HCT116 (cell line): ENCODE data around the gene TMC1. TPM values are rescaled to one million over a fixed set of nuclear protein-coding genes. Genes with fewer than 3 reads are reported as not detected.

Experiments used
- ATAC-seq: fragments of 200-7000 bp; cut with Tn5 transposase; 2 replicates; pipeline ENCODE4 v1.9.1; 2020; ENCODE audit warnings: mild to moderate bottlenecking, moderate library complexity
- BruUV-seq: library from RNA; stranded (reverse); fragments of 400-500 nt; replicated peaks from 2 replicates; lab custom pipeline; 2021; lab: Mats Ljungman, UMichigan
- CTCF ChIA-PET: fragments of 300-600 bp; sonication (Branson Sonifier 250); formaldehyde crosslinking; loops from one replicate; lab custom pipeline; 2021; ENCODE audit warnings: antibody characterized with exemption; lab: Charles Lee
- POLR2A ChIA-PET: fragments of 300-600, 350-600 bp; sonication (Branson Sonifier 250); formaldehyde crosslinking; loops from one replicate; lab custom pipeline; 2021; ENCODE audit warnings: antibody characterized with exemption; lab: Charles Lee
- RAD21 ChIA-PET, 2 experiments: fragments of 300-600 bp; sonication (Branson Sonifier 250); formaldehyde crosslinking; loops; one replicate each; lab custom pipeline; 2023; ENCODE audit warnings: low total read pairs in 2 of 2; ENCODE audit not compliant: uncharacterized antibody in 2 of 2, unreplicated experiment in 2 of 2, low non-redundant PET in 1 of 2; lab: Charles Lee
- DNase-seq: peaks from one replicate; pipeline ENCODE4 v3.0.0-alpha.2; 2010; ENCODE audit warnings: low read depth, low spot score
- H2AFZ ChIP-seq: fragments of 200-600 bp; shearing (Covaris generic), sonication (generic); 2 replicates; pipeline ENCODE4 v1.6.1; 2017; ENCODE audit warnings: low read depth, mixed run types, mixed read lengths, antibody characterized with exemption, low read length; ENCODE audit not compliant: poor library complexity, severe bottlenecking
- H3K27ac ChIP-seq: 2 replicates; pipeline ENCODE4 v1.5.1; 2012; ENCODE audit warnings: low read depth, low read length
- H3K27me3 ChIP-seq: fragments of 200-600 bp; sonication (generic); 2 replicates; pipeline ENCODE4 v1.6.1; 2016; ENCODE audit warnings: mixed run types, low read length, mixed read lengths; ENCODE audit not compliant: insufficient read depth
- H3K36me3 ChIP-seq, 2 experiments: fragments of 200-500 bp in 1 of 2; fragments of 200-600 bp in 1 of 2; sonication (Bioruptor generic) in 1 of 2; sonication (generic) in 1 of 2; 2 replicates each; pipeline versions ENCODE4 v1.5.1 to v1.6.1; 2014 to 2016; ENCODE audit warnings: low read length in 2 of 2, inconsistent platforms in 1 of 2, mixed read lengths in 1 of 2, mixed run types in 1 of 2; ENCODE audit not compliant: insufficient read depth in 2 of 2, control insufficient read depth in 1 of 2
- H3K4me1 ChIP-seq, 2 experiments: fragments of 200-600 bp in 1 of 2; sonication (generic) in 1 of 2; 2 replicates each; pipeline versions ENCODE4 v1.5.1 to v1.6.1; 2012 to 2017; ENCODE audit warnings: low read length in 2 of 2, inconsistent platforms in 1 of 2, mild to moderate bottlenecking in 1 of 2, mixed read lengths in 1 of 2, mixed run types in 1 of 2, moderate library complexity in 1 of 2; ENCODE audit not compliant: insufficient read depth in 2 of 2, control insufficient read depth in 1 of 2
- H3K4me2 ChIP-seq: fragments of 200-600 bp; sonication (generic); 2 replicates; pipeline ENCODE4 v1.6.1; 2017; ENCODE audit warnings: mixed run types, low read length, mixed read lengths
- H3K4me3 ChIP-seq, 2 experiments: fragments of 200-600 bp in 1 of 2; sonication (generic) in 1 of 2; replicated peaks in 1 of 2; 2 replicates each; pipeline ENCODE4 v1.5.1; 2011 to 2016; ENCODE audit warnings: low read length in 2 of 2, control low read depth in 1 of 2, low read depth in 1 of 2, mild to moderate bottlenecking in 1 of 2, mixed read lengths in 1 of 2, mixed run types in 1 of 2
- H3K79me2 ChIP-seq: fragments of 200-600 bp; sonication (generic); 2 replicates; pipeline ENCODE4 v1.6.1; 2017; ENCODE audit warnings: mild to moderate bottlenecking, mixed run types, low read length, moderate library complexity, mixed read lengths; ENCODE audit not compliant: insufficient read depth
- H3K9ac ChIP-seq: fragments of 200-600 bp; sonication (generic); 2 replicates; pipeline ENCODE4 v1.6.1; 2016; ENCODE audit warnings: low read length, mixed read lengths
- H3K9me2 ChIP-seq: fragments of 200-600 bp; sonication (generic), shearing (Covaris generic); 2 replicates; pipeline ENCODE4 v1.6.1; 2017; ENCODE audit warnings: mixed run types, mild to moderate bottlenecking, moderate library complexity; ENCODE audit not compliant: insufficient read depth
- H3K9me3 ChIP-seq, 2 experiments: fragments of 200-500 bp in 1 of 2; fragments of 200-600 bp in 1 of 2; sonication (Bioruptor generic) in 1 of 2; sonication (generic) in 1 of 2; 2 replicates each; pipeline ENCODE4 v1.6.1; 2014 to 2017; ENCODE audit warnings: low read length in 2 of 2, mixed read lengths in 2 of 2, inconsistent platforms in 1 of 2, low read depth in 1 of 2, mild to moderate bottlenecking in 1 of 2, mixed run types in 1 of 2, moderate library complexity in 1 of 2; ENCODE audit not compliant: control insufficient read depth in 1 of 2, insufficient read depth in 1 of 2
- H4K20me1 ChIP-seq: fragments of 200-600 bp; sonication (generic), shearing (Covaris generic); 2 replicates; pipeline ENCODE4 v1.6.1; 2017; ENCODE audit warnings: mixed run types, mild to moderate bottlenecking, moderate library complexity; ENCODE audit not compliant: insufficient read depth
- CEBPB ChIP-seq: IDR thresholded peaks from 2 replicates; pipeline ENCODE4 v1.6.1; 2012; ENCODE audit warnings: low read depth
- CTCF ChIP-seq, 3 experiments: fragments of 200-600 bp in 1 of 3; sonication (generic) in 1 of 3; IDR thresholded peaks in 2 of 3; conservative IDR thresholded peaks in 1 of 3; 2 replicates each; pipeline ENCODE4 v1.5.1; 2012 to 2017; ENCODE audit warnings: low read depth in 2 of 3, low read length in 2 of 3, antibody characterized with exemption in 1 of 3, borderline replicate concordance in 1 of 3, control low read depth in 1 of 3, mild to moderate bottlenecking in 1 of 3, mixed read lengths in 1 of 3, mixed run types in 1 of 3, moderate library complexity in 1 of 3; ENCODE audit not compliant: insufficient read depth in 1 of 3
- JUND ChIP-seq: IDR thresholded peaks from 2 replicates; pipeline ENCODE4 v1.6.1; 2012
- POLR2AphosphoS5 ChIP-seq: IDR thresholded peaks from 2 replicates; pipeline ENCODE4 v1.6.1; 2011; ENCODE audit warnings: mild to moderate bottlenecking, low read depth, low read length, moderate library complexity
- RAD21 ChIP-seq: IDR thresholded peaks from 2 replicates; pipeline ENCODE4 v1.6.1; 2012; ENCODE audit warnings: low read depth, mild to moderate bottlenecking
- TCF7L2 ChIP-seq: IDR thresholded peaks from 2 replicates; pipeline ENCODE4 v1.7.0; 2011; ENCODE audit warnings: borderline replicate concordance, inconsistent platforms; ENCODE audit not compliant: insufficient read depth, insufficient read length; ENCODE audit errors: extremely low read depth
- YY1 ChIP-seq: IDR thresholded peaks from 2 replicates; pipeline ENCODE4 v1.6.1; 2011; ENCODE audit warnings: low read length, low read depth, moderate library complexity, mild to moderate bottlenecking; ENCODE audit not compliant: insufficient replicate concordance; ENCODE audit errors: extremely low read depth
- intact Hi-C: fragments of 100-400 bp; cut with micrococcal nuclease; formaldehyde crosslinking; loops from 2 replicates; pipeline ENCODE4 v1.10.0; 2022
- total RNA-seq: library from RNA; stranded (reverse); gene quantifications from one replicate; pipeline ENCODE4 v1.2.1, GENCODE V29; 2021; ENCODE audit not compliant: unreplicated experiment

Gene TMC1
- total RNA-seq, 1 experiment from 2014 or later = 0.57 TPM

GRCh38 chr9:72843520-72844439 is 322.4 kb downstream of the TMC1 start:
- no peak overlapping the region for H3K9ac ChIP-seq
- no peaks in the 10 kb centered on the region for H3K9me2 ChIP-seq
- H4K20me1 ChIP-seq = no peaks in the 10 kb centered on the region
- ChIA-PET RAD21 (interaction anchor here in 1 of 2 experiments (1.0 kb wide), 1 partner anchor 235 kb away, joined by 3 read pairs; no protein-coding TSS in a partner anchor), CTCF (interaction anchor here (0.9 to 2.5 kb wide), 8 partner anchors 9 to 338 kb away, joined by 3 to 16 read pairs (median 3); no protein-coding TSS in a partner anchor), POLR2A (no interaction called here)
- H3K4me3 ChIP-seq = no peak overlapping the region
- TF ChIP-seq RAD21 (peak; percentile 54), JUND (no peak), CTCF (IDR thresholded peaks at IDR 0.05 in 2 of 3, conservative IDR thresholded peaks at IDR 0.05 in 1 of 3; ENCODE audit: borderline replicate concordance in 1 of 3, insufficient read depth in 1 of 3, low read depth in 2 of 3, low read length in 2 of 3) (peak; percentile 15 to 48 (median 38); a peak in 4 of 6 replicates), TCF7L2 (no peak), YY1 (no peak), CEBPB (no peak), POLR2AphosphoS5 (no peak)
- H3K27ac ChIP-seq = no peak overlapping the region
- H3K79me2 ChIP-seq = no peaks in the 10 kb centered on the region
- no peaks in the 10 kb centered on the region for H3K36me3 ChIP-seq
- DNase-seq = no peak
- no peaks in the 10 kb centered on the region for H3K27me3 ChIP-seq
- no peaks in the 10 kb centered on the region for H3K9me3 ChIP-seq
- BruUV-seq = no TSS peak
- H2AFZ ChIP-seq = peak overlapping the region; percentile 22
- no peak overlapping the region for H3K4me2 ChIP-seq
- intact Hi-C loops = no loop called here
- ATAC-seq = peak; percentile 99
- peaks cover 3 to 4% of the 10 kb centered on the region in 2 experiments; a peak in 3 of 4 replicates for H3K4me1 ChIP-seq
